ENCODE results near the gene POLA1. TPM values are rescaled to one million over a fixed set of nuclear protein-coding genes. Genes with fewer than 3 reads are reported as not detected.

The POLA1 gene
- total RNA-seq, 1 donor: 7.8 TPM

DNA sequence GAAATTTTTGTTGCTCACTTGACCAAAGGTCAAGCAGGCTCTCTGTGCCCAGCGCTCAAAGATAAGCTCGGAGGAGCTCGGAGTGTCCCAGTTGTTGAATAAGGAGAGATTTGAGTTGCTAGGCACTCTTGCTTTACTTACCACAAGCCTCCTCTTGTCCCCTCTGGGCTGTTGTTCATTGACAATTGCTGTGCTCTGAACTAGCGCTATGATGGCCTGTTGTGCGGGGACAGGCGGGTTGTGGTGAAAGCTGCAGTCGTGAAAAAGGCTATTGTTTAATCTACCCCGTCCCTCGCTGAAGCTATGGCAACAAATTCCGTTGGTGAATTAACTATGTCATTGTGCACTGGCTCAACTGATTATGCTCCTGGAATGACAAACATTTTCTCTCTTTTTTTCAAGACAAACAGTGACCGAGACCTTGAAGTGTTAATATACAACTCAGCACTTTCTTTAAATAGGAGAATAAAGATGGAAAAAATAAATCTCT is 21.0 kb upstream of the POLA1 start:
- no peaks in the 10 kb centered on the region for H3K4me1 ChIP-seq (ENCODE audit: insufficient read depth, low read length)
- H3K27me3 ChIP-seq (ENCODE audit: insufficient read depth, low read length): no peaks in the 10 kb centered on the region
- H3K9me3 ChIP-seq (ENCODE audit: low read depth, low read length): no peaks in the 10 kb centered on the region
- H3K4me3 ChIP-seq (ENCODE audit: low read length): no peak overlapping the region

DNA sequence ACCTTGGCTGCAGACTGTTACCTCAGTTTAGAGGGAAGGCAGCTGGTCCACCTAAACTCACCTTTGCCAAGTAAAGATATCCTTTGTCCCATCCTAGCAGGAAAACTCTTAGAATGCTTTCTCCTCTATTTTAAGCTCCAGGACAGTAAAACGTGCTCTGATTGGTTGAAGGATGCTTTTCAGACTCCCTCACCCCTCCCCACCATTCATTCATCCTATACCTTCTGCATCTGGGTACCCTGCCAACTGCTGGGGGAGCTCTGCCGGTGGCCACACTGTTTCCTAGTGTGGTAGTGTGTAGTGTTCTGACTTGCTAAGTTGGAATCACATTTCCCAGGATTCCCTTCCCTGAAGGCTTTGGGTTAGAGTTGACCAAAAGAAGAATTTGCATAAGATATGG is 20.3 kb upstream of the POLA1 start:
- H3K4me1 ChIP-seq (ENCODE audit: insufficient read depth, low read length): no peaks in the 10 kb centered on the region
- H3K9me3 ChIP-seq (ENCODE audit: low read depth, low read length): no peaks in the 10 kb centered on the region
- no peak overlapping the region for H3K4me3 ChIP-seq (ENCODE audit: low read length)
- H3K27me3 ChIP-seq (ENCODE audit: insufficient read depth, low read length): no peaks in the 10 kb centered on the region

DNA sequence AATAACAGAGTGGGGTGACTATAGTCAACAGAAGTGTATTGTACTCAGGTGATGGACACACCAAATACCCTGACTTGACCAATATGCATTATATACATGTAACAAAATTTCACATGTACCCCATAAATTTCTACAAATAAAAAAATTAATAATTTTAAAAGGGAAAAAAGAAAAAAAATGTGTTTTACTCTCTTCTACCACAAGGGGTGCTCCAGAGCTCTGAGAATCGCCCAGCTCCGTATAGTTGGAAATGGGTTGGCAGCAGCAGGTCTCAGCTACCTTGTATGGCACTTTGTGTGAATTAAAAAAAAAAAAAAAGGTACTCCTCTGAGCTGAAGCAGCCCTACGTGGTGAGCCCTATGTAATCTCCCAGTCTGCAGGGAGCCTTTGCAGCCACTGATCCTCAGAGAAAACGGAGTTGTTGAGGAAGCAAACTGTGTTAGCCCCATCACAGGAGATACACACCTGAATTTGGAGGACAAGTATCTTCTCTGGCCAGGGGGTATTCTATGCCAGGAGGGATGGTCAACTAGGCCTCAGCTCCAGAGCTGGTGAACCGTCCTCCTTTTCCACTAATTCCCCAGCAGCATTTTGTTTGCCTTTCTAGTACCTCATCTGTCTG is 17.2 kb upstream of the POLA1 start:
- H3K4me1 ChIP-seq (ENCODE audit: insufficient read depth, low read length): no peaks in the 10 kb centered on the region
- no peaks in the 10 kb centered on the region for H3K27me3 ChIP-seq (ENCODE audit: insufficient read depth, low read length)
- no peak overlapping the region for H3K4me3 ChIP-seq (ENCODE audit: low read length)
- H3K9me3 ChIP-seq (ENCODE audit: low read depth, low read length): no peaks in the 10 kb centered on the region

DNA sequence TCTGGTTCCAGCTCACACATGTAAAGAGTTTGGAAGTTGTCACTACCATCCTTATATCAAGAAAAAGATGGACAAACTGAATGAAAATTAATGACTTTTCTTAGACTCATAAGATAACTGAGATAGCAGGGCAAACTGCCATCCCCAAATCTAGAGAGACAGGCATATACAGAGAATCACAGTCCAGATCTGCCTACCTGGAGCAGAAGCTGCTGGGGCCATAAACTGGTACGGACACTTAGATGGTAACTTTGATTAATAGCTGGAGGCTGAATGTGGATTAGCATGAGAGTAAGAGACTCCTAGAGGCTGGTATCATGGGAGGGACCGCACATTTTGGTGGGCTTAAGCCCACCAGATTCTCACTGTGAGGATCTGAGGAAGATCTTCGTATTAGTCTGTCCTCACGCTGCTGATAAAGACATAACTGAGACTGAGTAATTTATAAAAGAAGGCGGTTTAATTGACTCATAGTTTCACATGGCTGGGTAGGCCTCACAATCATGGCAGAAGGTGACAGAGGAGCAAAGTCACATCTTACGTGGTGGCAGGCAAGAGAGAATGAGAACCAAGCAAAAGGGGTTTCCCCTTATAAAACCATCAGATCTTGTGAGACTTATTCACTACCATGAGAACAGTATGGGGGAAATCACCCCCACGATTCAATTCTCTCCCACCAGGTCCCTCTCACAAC is 10.8 kb upstream of the POLA1 start:
- Histone ChIP-seq H3K27me3 (ENCODE audit: insufficient read depth, low read length) (no peaks in the 10 kb centered on the region), H3K9me3 (ENCODE audit: low read depth, low read length) (no peaks in the 10 kb centered on the region), H3K4me1 (ENCODE audit: insufficient read depth, low read length) (no peaks in the 10 kb centered on the region), H3K4me3 (ENCODE audit: low read length) (no peak overlapping the region)

DNA sequence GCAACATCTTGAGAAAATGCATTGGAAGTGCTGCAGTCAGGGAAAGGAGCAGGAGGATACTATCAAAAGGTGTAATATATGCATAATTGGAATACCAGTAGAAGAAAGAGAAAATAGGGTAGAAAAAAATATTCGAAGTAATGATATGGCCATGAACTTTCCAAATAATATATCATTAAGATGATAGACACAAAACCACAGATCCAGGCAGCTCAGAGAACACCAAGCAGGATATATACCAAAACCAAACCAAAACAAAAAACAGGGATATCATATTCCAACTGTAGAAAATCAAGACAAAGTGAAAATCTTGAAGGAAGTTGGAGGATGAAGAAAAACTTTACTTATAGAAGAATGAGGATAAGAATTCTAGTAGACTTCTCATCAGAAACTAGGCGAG is 9.7 kb upstream of the POLA1 start:
- H3K4me1 ChIP-seq (ENCODE audit: insufficient read depth, low read length): no peaks in the 10 kb centered on the region
- no peak overlapping the region for H3K4me3 ChIP-seq (ENCODE audit: low read length)
- no peaks in the 10 kb centered on the region for H3K9me3 ChIP-seq (ENCODE audit: low read depth, low read length)

DNA sequence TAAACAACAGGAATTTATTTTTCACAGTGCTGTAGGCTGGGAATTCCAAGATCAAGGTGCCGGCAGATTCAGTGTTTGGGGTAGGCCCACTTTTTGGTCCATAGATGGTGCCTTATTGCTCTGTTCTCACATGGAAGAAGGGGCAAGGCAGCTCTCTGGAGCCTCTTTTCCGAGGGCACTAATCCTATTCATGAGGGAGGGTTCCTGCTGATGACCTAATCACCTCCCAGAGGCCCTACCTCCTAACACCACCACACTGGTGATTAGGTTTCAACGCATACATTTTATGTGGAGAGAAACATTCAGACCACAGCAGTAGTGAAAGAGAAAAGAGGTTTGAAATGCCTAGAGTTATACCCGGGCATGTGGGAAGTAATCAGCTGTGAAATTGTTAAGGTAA is 1.4 kb upstream of the POLA1 start:
- Histone ChIP-seq H3K4me3 (ENCODE audit: low read length) (no peak overlapping the region), H3K4me1 (ENCODE audit: insufficient read depth, low read length) (peaks cover 8% of the 10 kb centered on the region), H3K27me3 (ENCODE audit: insufficient read depth, low read length) (no peaks in the 10 kb centered on the region), H3K9me3 (ENCODE audit: low read depth, low read length) (no peaks in the 10 kb centered on the region)

More for the DNA sequence above, 9.7 kb upstream of the POLA1 start:
- H3K27me3 ChIP-seq (ENCODE audit: insufficient read depth, low read length): no peaks in the 10 kb centered on the region

DNA sequence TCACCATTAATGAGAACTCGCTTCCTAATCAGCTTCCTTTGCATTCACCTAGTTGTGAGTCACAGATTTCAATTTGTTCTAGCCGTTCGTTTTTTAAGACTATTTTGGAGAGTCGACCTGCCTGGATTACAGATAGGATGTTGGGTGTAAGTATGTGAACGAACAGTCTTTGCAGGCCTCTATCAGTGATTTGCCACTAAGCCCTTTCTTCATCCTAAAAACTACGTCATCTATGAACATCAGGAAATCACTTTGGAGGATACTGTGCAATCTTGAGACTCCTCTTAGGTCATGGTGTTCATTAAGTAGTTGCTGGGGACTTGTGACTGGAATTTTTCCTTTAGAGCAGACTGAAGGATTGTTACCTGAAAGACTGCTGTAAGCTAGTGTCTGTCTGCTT is 1.1 kb downstream of the POLA1 start:
- H3K4me3 ChIP-seq (ENCODE audit: low read length): no peak overlapping the region
- H3K4me1 ChIP-seq (ENCODE audit: insufficient read depth, low read length): peaks cover 8% of the 10 kb centered on the region

DNA sequence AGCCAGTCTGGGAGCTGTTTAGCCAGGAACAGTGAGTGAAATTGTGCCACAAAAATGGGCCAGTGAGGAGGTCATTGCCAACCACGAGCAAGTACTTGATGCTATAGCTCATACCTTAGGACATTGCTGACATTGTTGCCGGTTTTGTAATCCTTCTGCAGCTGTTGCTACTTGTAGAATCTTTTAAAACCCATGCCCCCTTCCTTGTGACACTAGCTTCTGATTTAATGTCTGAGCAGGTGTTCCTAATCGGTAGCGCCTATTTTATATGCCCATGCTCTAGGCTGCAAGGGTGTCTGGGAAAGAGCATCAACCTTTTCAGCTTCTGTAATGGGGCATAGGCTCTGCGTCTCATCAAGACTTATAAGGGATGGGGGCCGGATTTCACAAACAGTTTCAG is 2.6 kb downstream of the POLA1 start:
- no peak overlapping the region for H3K4me3 ChIP-seq (ENCODE audit: low read length)
- no peaks in the 10 kb centered on the region for H3K27me3 ChIP-seq (ENCODE audit: insufficient read depth, low read length)
- peaks cover 8% of the 10 kb centered on the region for H3K4me1 ChIP-seq (ENCODE audit: insufficient read depth, low read length)
- H3K9me3 ChIP-seq (ENCODE audit: low read depth, low read length): no peaks in the 10 kb centered on the region

More for the DNA sequence above, 1.1 kb downstream of the POLA1 start:
- Histone ChIP-seq H3K9me3 (ENCODE audit: low read depth, low read length) (no peaks in the 10 kb centered on the region), H3K27me3 (ENCODE audit: insufficient read depth, low read length) (no peaks in the 10 kb centered on the region)

DNA sequence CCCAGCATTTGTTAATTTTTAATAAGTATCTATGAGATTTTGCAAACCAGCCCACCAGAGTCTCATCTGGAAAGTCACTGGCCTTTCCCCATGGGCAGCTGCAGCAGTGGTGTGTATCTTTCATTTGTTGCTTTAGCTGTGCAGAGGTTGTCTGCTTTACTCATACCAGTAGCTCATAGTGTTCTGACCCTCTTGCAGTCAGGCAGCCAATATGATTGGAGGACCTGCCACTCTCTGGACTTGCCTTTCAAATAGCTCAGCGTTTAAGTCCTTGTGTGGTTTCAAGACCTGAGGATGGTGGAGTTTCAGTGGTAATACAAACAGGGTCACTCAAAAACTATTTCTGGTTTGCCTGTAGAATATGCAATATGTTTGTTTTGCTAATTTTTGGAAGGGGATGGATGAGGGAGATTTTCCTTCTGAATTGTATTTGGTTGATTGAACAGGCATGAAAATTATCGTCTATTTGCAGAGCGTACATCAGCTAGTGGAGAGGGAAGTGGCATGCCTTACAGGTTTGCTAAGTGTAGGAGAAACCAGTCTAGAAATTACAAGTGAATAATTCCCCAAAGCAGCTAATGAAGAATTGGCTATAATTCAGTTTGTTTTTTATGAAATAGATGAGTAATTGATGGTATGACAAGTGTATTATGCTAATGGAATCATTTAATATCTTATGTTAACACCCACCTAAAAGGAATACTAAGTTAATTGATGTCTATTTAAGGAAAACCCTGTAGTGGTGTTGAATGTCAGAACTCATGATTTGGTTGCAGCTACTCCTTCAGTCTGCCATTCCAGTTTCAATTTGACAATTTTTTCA is 8.9 kb downstream of the POLA1 start:
- no peaks in the 10 kb centered on the region for H3K4me1 ChIP-seq (ENCODE audit: insufficient read depth, low read length)
- H3K27me3 ChIP-seq (ENCODE audit: insufficient read depth, low read length): no peaks in the 10 kb centered on the region
- no peak overlapping the region for H3K4me3 ChIP-seq (ENCODE audit: low read length)
- no peaks in the 10 kb centered on the region for H3K9me3 ChIP-seq (ENCODE audit: low read depth, low read length)

DNA sequence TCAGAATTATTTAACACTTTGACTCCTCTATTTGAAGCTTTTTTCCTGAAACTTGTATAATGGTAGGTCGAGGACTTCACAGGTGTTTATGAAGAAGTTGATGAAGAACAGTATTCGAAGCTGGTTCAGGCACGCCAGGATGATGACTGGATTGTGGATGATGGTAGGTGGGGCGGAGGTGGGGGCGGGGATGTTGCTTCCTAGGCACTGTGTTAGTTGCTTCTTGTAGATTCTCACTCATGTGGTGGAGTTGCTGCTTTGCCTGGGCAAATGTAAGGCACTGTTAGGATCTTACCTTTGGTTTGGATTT is 9.4 kb downstream of the POLA1 start:
- no peaks in the 10 kb centered on the region for H3K9me3 ChIP-seq (ENCODE audit: low read depth, low read length)
- H3K27me3 ChIP-seq (ENCODE audit: insufficient read depth, low read length): no peaks in the 10 kb centered on the region
- H3K4me3 ChIP-seq (ENCODE audit: low read length): no peak overlapping the region
- no peaks in the 10 kb centered on the region for H3K4me1 ChIP-seq (ENCODE audit: insufficient read depth, low read length)

DNA sequence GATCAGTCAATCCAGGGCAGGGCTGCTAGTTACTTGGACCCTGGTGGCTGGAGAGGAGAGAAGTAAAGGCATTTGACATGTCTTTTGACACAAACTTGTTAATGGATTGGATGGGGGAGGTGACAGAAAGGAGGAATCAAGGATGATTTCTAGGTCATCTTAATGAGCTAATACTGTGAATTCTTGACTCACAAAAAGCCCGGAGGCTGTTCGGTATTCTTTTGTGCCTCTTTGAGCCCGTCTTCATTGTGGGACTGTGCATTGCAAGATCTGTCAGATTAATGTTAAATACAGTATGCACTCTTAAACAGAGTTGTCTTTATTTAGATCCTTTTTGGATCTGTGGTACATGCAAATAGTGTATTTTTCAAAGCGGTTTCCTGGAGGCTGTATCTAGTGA is 25.1 kb downstream of the POLA1 start:
- Histone ChIP-seq H3K4me3 (ENCODE audit: low read length) (no peak overlapping the region), H3K4me1 (ENCODE audit: insufficient read depth, low read length) (no peaks in the 10 kb centered on the region), H3K27me3 (ENCODE audit: insufficient read depth, low read length) (no peaks in the 10 kb centered on the region), H3K9me3 (ENCODE audit: low read depth, low read length) (no peaks in the 10 kb centered on the region)

DNA sequence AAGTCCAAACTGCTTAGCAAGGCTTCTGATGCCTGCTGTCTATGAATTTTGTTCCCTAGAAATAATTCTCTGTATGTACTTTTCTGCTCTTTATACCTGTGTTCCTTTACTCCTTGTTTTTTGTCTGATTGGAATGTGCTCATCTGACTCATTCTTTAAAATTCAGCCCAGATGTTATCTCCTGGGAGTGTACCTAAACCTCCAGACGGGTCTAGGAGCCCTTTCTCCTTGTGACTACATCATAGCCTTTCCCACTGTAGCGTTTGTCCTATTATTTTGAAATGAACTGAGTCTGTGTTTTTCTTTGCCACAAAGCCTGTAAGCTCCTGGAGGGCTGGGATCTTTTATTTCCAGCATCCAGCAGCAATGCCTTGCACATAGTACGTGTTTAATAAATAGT is 26.3 kb downstream of the POLA1 start:
- Histone ChIP-seq H3K27me3 (ENCODE audit: insufficient read depth, low read length) (no peaks in the 10 kb centered on the region), H3K9me3 (ENCODE audit: low read depth, low read length) (no peaks in the 10 kb centered on the region), H3K4me1 (ENCODE audit: insufficient read depth, low read length) (no peaks in the 10 kb centered on the region), H3K4me3 (ENCODE audit: low read length) (no peak overlapping the region)

DNA sequence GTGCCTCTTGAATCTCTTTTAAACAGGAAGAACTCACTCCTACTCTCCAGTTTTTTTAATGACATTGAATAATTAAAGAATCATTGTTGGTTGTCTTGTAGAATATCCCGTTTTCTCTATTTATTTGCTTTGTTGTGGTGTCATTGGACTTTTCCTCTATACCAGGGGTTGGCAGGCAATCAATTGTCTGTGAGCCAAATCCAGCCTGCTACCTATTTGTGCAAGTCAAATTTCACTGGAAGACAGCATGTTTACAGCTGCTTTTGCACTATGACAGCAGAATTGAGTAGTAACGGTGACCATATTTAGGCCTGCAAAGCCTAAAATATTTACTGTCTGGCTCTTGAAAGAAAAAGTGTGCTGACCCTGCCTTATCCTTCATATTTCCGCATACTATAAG is 34.8 kb downstream of the POLA1 start:
- H3K4me3 ChIP-seq (ENCODE audit: low read length): no peak overlapping the region
- H3K4me1 ChIP-seq (ENCODE audit: insufficient read depth, low read length): no peaks in the 10 kb centered on the region
- H3K27me3 ChIP-seq (ENCODE audit: insufficient read depth, low read length): no peaks in the 10 kb centered on the region
- no peaks in the 10 kb centered on the region for H3K9me3 ChIP-seq (ENCODE audit: low read depth, low read length)

DNA sequence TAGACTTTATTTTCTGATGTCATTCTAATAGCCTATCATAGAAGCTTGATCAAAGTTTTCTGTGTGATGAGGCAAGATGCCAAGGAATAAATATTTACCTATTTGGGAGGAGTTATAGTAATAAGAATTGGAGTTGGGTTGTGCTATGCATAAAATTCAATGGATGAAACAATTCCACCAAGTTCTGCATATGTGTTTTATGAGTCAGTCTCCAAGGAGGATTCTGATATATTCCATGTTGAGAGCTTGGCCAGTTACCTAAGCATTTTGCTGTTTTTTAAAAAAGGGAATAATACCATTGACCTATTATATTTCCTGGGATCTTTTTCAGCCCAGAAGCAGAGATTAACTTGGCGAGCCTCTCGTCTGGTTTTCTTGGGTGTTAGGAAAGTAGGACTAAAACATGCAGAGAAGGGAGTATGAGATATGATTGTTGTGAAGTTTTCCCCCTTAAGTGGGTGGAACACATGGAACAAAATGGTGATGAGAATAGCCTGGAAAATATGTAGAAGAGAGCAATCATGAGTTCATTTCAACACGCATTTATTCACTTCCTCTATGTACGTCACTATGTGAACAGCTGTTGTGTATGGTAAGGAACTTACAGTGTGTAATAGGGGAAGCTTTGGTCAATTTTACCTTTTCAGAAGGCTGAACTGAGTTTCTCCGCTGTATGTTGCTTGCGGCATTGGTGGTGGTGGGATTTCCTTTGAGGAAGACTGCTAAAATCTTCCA is 39.2 kb downstream of the POLA1 start:
- no peaks in the 10 kb centered on the region for H3K9me3 ChIP-seq (ENCODE audit: low read depth, low read length)
- H3K4me3 ChIP-seq (ENCODE audit: low read length): no peak overlapping the region
- no peaks in the 10 kb centered on the region for H3K4me1 ChIP-seq (ENCODE audit: insufficient read depth, low read length)
- H3K27me3 ChIP-seq (ENCODE audit: insufficient read depth, low read length): no peaks in the 10 kb centered on the region

DNA sequence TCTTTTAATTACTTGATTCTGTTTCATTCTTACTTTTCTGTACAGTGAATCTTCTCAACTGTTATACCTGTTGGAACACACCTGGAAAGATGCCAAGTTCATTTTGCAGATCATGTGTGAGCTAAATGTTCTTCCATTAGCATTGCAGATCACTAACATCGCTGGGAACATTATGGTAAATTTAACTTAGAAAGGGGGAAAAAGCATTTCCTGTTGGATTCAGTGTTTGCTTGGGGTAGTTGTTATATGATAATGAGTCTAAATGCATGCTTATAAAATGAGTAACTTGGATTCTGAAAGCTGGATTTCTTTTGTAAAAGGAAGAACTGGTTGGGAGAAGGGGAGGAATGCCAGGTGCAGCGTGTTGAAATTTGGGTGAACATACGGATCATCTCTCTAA is 47.6 kb downstream of the POLA1 start:
- no peak overlapping the region for H3K4me3 ChIP-seq (ENCODE audit: low read length)
- no peaks in the 10 kb centered on the region for H3K9me3 ChIP-seq (ENCODE audit: low read depth, low read length)
- H3K4me1 ChIP-seq (ENCODE audit: insufficient read depth, low read length): no peaks in the 10 kb centered on the region
- no peaks in the 10 kb centered on the region for H3K27me3 ChIP-seq (ENCODE audit: insufficient read depth, low read length)

All from mononuclear cell (primary cell).